ENCODE data around the gene BCAS3.

DNA sequence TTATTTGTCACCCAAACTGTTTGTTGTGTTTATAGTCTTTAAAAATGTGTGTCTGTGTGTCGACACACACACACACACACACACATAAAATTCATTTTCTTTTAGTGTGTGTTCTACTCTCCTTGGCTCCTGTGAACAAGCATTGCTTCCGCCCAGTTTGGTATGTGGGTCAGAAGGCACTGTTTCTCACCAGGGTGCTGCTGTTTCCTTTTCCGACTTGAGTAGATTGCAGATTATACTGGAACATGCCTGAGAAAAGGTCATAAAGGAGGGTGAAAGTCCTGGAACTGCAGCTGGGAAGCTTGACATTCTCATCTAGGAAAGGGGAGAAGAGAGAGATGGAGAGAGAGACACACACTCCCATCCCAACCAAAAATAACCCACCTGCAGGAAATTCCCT, 330.3 kb downstream of the BCAS3 start:
- TF ChIP-seq RARB (CRISPR knock-in tag; IDR thresholded peaks at IDR 0.05), result no peak
- TF ChIP-seq, protein P1, sequence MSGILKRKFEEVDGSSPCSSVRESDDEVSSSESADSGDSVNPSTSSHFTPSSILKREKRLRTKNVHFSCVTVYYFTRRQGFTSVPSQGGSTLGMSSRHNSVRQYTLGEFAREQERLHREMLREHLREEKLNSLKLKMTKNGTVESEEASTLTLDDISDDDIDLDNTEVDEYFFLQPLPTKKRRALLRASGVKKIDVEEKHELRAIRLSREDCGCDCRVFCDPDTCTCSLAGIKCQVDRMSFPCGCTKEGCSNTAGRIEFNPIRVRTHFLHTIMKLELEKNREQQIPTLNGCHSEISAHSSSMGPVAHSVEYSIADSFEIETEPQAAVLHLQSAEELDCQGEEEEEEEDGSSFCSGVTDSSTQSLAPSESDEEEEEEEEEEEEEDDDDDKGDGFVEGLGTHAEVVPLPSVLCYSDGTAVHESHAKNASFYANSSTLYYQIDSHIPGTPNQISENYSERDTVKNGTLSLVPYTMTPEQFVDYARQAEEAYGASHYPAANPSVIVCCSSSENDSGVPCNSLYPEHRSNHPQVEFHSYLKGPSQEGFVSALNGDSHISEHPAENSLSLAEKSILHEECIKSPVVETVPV (CRISPR knock-in tag; IDR thresholded peaks at IDR 0.05), result no peak
- no peak for TF ChIP-seq ZNF70 (CRISPR knock-in tag; IDR thresholded peaks at IDR 0.05)
